ENCODE data around the gene ANKDD1B. TPM values are rescaled to one million over a fixed set of nuclear protein-coding genes. Genes with fewer than 3 reads are reported as not detected.

The ANKDD1B gene
- total RNA-seq (2016; rRNA removed; fragmentation: Illumina TruSeq; extraction: Trizol) (0.14 and 0.27 TPM in 2 replicates), polyA plus RNA-seq (2011; rRNA removed) (0.12 and 0.16 TPM in 2 replicates), polyA minus RNA-seq (2011; rRNA and poly(A)+ RNA removed; ENCODE audit: low replicate concordance) (not detected in 2 replicates), Bru-seq, nascent RNA (percentile 38 among the genes with signal in this experiment), BruChase-seq, experiment 1, labeled RNA remaining after a 6-hour chase (percentile 37 among the genes with signal in this experiment), BruChase-seq, experiment 2, labeled RNA remaining after a 2-hour chase (percentile 45 among the genes with signal in this experiment)
- 0.09 TPM in 1 of 2 replicates, not detected in the other for total RNA-seq (2016; cell fraction: cytosol; rRNA removed; fragmentation: Illumina TruSeq; extraction: Trizol; ENCODE audit: low read depth)
- 0.32 and 0.34 TPM in 2 replicates for total RNA-seq (2016; cell fraction: insoluble cytoplasmic fraction; rRNA removed; fragmentation: Illumina TruSeq; extraction: Trizol)
- 0.17 and 0.22 TPM in 2 replicates for total RNA-seq (2016; cell fraction: membrane; rRNA removed; fragmentation: Illumina TruSeq; extraction: Trizol)
- total RNA-seq (2016; cell fraction: nucleus; rRNA removed; fragmentation: Illumina TruSeq; extraction: Trizol) = 0.47 and 1.2 TPM in 2 replicates
- polyA plus RNA-seq (2011; cell fraction: cytosol; rRNA removed) = 0.04 and 0.06 TPM in 2 replicates
- polyA plus RNA-seq (2011; cell fraction: nucleus; rRNA removed) = 0.43 and 0.56 TPM in 2 replicates
- 0.19 and 0.20 TPM in 2 replicates for polyA plus RNA-seq (2012)
- polyA plus RNA-seq (2016; cell fraction: cytosol; fragmentation: Illumina TruSeq; extraction: Trizol; ENCODE audit: low read depth) = 0.06 and 0.08 TPM in 2 replicates
- polyA plus RNA-seq (2016; cell fraction: insoluble cytoplasmic fraction; fragmentation: Illumina TruSeq; extraction: Trizol; ENCODE audit: low read depth) = 0.22 TPM in 1 of 2 replicates, not detected in the other
- polyA plus RNA-seq (2016; cell fraction: membrane; fragmentation: Illumina TruSeq; extraction: Trizol; ENCODE audit: low read depth) = 0.16 TPM in 1 of 2 replicates, not detected in the other
- 0.33 TPM in 2 replicates for polyA plus RNA-seq (2016; cell fraction: nucleus; fragmentation: Illumina TruSeq; extraction: Trizol; ENCODE audit: insufficient read depth, low read depth)
- not detected in 2 replicates for polyA minus RNA-seq (2011; cell fraction: cytosol; rRNA and poly(A)+ RNA removed)
- polyA minus RNA-seq (2011; cell fraction: nucleus; rRNA and poly(A)+ RNA removed) = 1.4 and 2.3 TPM in 2 replicates
- long read RNA-seq, experiment 1 = 0 reads
- long read RNA-seq, experiment 2 = 0 reads

DNA sequence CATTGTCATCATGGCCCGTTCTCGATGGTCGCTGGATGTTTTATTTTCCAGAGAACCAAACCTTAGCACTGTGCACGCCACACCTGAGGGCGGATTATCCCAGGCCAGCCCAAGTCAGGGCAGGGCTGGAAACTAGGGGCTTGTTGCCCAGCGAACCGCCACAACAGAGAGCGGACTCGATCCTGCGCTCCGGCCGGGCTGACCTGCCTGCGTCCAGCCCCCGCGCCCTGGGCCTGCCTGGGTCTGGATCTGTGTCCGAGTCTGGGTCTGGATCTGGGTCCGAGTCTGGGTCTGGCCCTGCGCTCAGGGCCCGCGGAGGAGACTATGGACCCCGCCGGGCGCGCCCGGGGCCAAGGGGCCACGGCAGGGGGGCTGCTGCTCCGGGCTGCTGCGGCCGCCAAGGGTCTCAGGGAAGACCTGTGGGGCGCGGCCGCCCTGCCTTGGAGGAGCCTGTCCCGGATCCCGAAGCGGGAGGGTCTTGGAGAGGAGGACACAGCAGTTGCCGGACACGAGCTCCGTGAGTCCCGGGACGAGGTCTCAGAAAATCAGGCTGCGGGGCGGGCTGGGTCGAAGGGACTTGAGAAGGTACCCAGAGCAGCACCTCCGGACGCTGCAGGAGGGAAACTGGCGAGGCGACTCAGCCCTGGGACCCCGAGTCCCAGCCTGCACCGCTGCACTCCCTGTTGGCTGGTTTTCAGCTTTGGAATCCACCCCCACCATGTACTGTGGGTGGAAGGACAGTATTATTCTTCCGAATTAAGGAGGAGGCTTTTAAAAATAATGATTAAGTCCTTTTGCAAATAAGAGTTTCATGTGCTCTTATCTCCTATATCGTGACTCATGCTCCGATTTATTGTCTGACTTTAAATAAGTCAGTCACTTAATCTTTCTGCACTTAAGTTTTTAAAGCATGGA lies at the start of gene ANKDD1B:
Gene ANKDD1B, plus strand, starts transcription at position 143 of the 915 bp plus-strand sequence. Its CDS starts 182 bp downstream, at position 325.
- H3K79me2 ChIP-seq (ENCODE audit: insufficient read depth, low read length) = no peaks in the 10 kb centered on the region
- TSS peak; percentile 45 for BruUV-seq (replicated peaks)
- ChIA-PET POLR2A (interaction anchor here (0.9 to 1.1 kb wide), 2 partner anchors 9 to 58 kb away, joined by 3 to 4 read pairs; no protein-coding TSS in a partner anchor), CTCF (ENCODE audit: low intra/inter-chr PET ratio, low total read pairs) (no interaction called here)
- peak; percentile 85 for ATAC-seq
- H3K9me3 ChIP-seq (ENCODE audit: low read length) = no peaks in the 10 kb centered on the region
- 1% methylated on average over 9 of the region's 52 CpGs for WGBS (ENCODE audit: low lambda C conversion rate)
- intact Hi-C loops (cut with micrococcal nuclease; ENCODE audit: unreplicated experiment) (no loop called here), in situ Hi-C loops (cut with HindIII; ENCODE audit: extremely low pct_ligation_motif_present, low pct_unique_long_range_greater_than_20kb) (no loop called here)
- H3K27me3 ChIP-seq (ENCODE audit: control insufficient read depth in 1 of 2, insufficient read depth in 2 of 2, low read length in 2 of 2) = no peaks in the 10 kb centered on the region; a peak in 1 of 5 replicates
- H4K20me1 ChIP-seq (ENCODE audit: insufficient read depth, low read length) = no peaks in the 10 kb centered on the region
- H2AFZ ChIP-seq (ENCODE audit: low read length) = no peak within 1 kb of the TSS
- H3K9ac ChIP-seq (ENCODE audit: insufficient read depth, low read depth, low read length) = peak within 1 kb of the TSS; percentile 73
- no peak for DNase-seq (ENCODE audit: low spot score)
- H3K4me2 ChIP-seq (ENCODE audit: low read depth, low read length) = peak within 1 kb of the TSS; percentile 91
- H3K4me1 ChIP-seq (ENCODE audit: insufficient read depth, low read length) = peaks cover 5% of the 10 kb centered on the region; the same call in 1 of the 2 replicates
- H3K4me3 ChIP-seq (replicated peaks in 1 of 3; ENCODE audit: insufficient read depth in 1 of 3, low read depth in 2 of 3, low read length in 3 of 3) = peak within 1 kb of the TSS; percentile 60 to 87 (median 75)
- H3K27ac ChIP-seq (ENCODE audit: extremely low read length, insufficient read depth, low read length) = peak within 1 kb of the TSS; percentile 22
- H3K36me3 ChIP-seq (replicated peaks in 1 of 2; ENCODE audit: control insufficient read depth in 1 of 2, insufficient read depth in 2 of 2, low read length in 2 of 2) = no peaks in the 10 kb centered on the region
- FAIRE-seq = no peak
- TF ChIP-seq EHMT2 (IDR thresholded peaks at IDR 0.05; ENCODE audit: borderline replicate concordance, low read depth, low read length) (no peak), EP300 (IDR thresholded peaks at IDR 0.05; ENCODE audit: low read depth in 2 of 2, low read length in 2 of 2) (no peak), EP300 (CRISPR knock-in tag; IDR thresholded peaks at IDR 0.05; ENCODE audit: borderline replicate concordance) (no peak), ZFX (CRISPR knock-in tag; IDR thresholded peaks at IDR 0.05; ENCODE audit: low read depth) (peak; percentile 59), FOXP1 (IDR thresholded peaks at IDR 0.05) (no peak), FOXP1 (CRISPR knock-in tag; IDR thresholded peaks at IDR 0.05) (no peak), POLR2A (IDR thresholded peaks at IDR 0.05; ENCODE audit: insufficient read depth in 1 of 2, low read depth in 2 of 2, low read length in 2 of 2) (no peak), KDM2A (CRISPR knock-in tag; IDR thresholded peaks at IDR 0.05; ENCODE audit: borderline replicate concordance, low read depth) (peak; percentile 74; the same call in 1 of the 2 replicates), NFRKB (IDR thresholded peaks at IDR 0.05) (no peak)
- TF ChIP-seq, protein P1, sequence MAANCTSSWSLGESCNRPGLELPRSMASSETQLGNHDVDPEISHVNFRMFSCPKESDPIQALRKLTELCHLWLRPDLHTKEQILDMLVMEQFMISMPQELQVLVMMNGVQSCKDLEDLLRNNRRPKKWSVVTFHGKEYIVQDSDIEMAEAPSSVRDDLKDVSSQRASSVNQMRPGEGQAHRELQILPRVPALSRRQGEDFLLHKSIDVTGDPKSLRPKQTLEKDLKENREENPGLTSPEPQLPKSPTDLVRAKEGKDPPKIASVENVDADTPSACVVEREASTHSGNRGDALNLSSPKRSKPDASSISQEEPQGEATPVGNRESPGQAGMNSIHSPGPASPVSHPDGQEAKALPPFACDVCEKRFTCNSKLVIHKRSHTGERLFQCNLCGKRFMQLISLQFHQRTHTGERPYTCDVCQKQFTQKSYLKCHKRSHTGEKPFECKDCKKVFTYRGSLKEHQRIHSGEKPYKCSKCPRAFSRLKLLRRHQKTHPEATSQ (CRISPR knock-in tag; IDR thresholded peaks at IDR 0.05; ENCODE audit: borderline replicate concordance) = 0 out of 2 replicates have a peak, but pooled peaks have one; percentile 15
- TF ChIP-seq, protein P2, sequence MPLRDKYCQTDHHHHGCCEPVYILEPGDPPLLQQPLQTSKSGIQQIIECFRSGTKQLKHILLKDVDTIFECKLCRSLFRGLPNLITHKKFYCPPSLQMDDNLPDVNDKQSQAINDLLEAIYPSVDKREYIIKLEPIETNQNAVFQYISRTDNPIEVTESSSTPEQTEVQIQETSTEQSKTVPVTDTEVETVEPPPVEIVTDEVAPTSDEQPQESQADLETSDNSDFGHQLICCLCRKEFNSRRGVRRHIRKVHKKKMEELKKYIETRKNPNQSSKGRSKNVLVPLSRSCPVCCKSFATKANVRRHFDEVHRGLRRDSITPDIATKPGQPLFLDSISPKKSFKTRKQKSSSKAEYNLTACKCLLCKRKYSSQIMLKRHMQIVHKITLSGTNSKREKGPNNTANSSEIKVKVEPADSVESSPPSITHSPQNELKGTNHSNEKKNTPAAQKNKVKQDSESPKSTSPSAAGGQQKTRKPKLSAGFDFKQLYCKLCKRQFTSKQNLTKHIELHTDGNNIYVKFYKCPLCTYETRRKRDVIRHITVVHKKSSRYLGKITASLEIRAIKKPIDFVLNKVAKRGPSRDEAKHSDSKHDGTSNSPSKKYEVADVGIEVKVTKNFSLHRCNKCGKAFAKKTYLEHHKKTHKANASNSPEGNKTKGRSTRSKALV (CRISPR knock-in tag; IDR thresholded peaks at IDR 0.05) = no peak
- TF ChIP-seq, protein P3, sequence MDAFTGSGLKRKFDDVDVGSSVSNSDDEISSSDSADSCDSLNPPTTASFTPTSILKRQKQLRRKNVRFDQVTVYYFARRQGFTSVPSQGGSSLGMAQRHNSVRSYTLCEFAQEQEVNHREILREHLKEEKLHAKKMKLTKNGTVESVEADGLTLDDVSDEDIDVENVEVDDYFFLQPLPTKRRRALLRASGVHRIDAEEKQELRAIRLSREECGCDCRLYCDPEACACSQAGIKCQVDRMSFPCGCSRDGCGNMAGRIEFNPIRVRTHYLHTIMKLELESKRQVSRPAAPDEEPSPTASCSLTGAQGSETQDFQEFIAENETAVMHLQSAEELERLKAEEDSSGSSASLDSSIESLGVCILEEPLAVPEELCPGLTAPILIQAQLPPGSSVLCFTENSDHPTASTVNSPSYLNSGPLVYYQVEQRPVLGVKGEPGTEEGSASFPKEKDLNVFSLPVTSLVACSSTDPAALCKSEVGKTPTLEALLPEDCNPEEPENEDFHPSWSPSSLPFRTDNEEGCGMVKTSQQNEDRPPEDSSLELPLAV (CRISPR knock-in tag; conservative IDR thresholded peaks at IDR 0.05; ENCODE audit: low read depth) = no peak
